Activated CD4-positive, alpha-beta T cell treated with anti-CD3 and anti-CD28 coated beads for 36 hours (primary cell): ENCODE measurements around the gene C2orf68. TPM values are rescaled to one million over a fixed set of nuclear protein-coding genes. Genes with fewer than 3 reads are reported as not detected.
"Not testable (repeated sequence)": the region's sequence is repeated elsewhere in the genome, so short reads cannot be mapped to it uniquely, and the experiment has no call there.

ENCODE experiments used
- ATAC-seq: fragments of 200-7000 bp; cut with Tn5 transposase; one replicate; pipeline ENCODE4 v1.10.0; 2021; ENCODE audit warnings: mild to moderate bottlenecking, moderate library complexity
- CTCF ChIA-PET: fragments of 350-600 bp; sonication (Branson Sonifier 250); formaldehyde crosslinking; loops from one replicate; lab custom pipeline; 2021; ENCODE audit warnings: antibody characterized with exemption; lab: Charles Lee
- POLR2A ChIA-PET: fragments of 350-600 bp; sonication (Branson Sonifier 250); formaldehyde crosslinking; loops from one replicate; lab custom pipeline; 2021; ENCODE audit warnings: antibody characterized with exemption, inconsistent platforms; lab: Charles Lee
- DNase-seq: peaks from one replicate; pipeline ENCODE4 v3.0.0-alpha.2; 2020
- H3K27ac Mint-ChIP-seq: one replicate; pipeline ENCODE4 v1.8.0; 2021; ENCODE audit warnings: mixed read lengths
- H3K27me3 Mint-ChIP-seq: one replicate; pipeline ENCODE4 v1.8.0; 2021; ENCODE audit warnings: mixed read lengths
- H3K36me3 Mint-ChIP-seq: one replicate; pipeline ENCODE4 v1.8.0; 2021; ENCODE audit warnings: low read depth, mixed read lengths
- H3K4me1 Mint-ChIP-seq: one replicate; pipeline ENCODE4 v1.8.0; 2021; ENCODE audit warnings: mixed read lengths
- H3K4me3 Mint-ChIP-seq: one replicate; pipeline ENCODE4 v1.8.0; 2021; ENCODE audit warnings: mild to moderate bottlenecking, moderate library complexity, mixed read lengths
- H3K9me3 Mint-ChIP-seq: one replicate; pipeline ENCODE4 v1.8.0; 2021; ENCODE audit warnings: low read depth, mixed read lengths
- intact Hi-C, 2 experiments: fragments of 100-400 bp; cut with DNase I in 1 of 2; cut with micrococcal nuclease in 1 of 2; formaldehyde crosslinking; loops; one replicate each; pipeline versions ENCODE4 v1.14.2 to v1.15.1; 2022 to 2024; cut with DNase I, micrococcal nuclease
- total RNA-seq, 2 experiments: library from RNA; stranded (reverse); gene quantifications; one replicate each; pipeline ENCODE4 v1.2.3, GENCODE V29; 2021

C2orf68 gene
- total RNA-seq, 2 experiments from 2014 or later, result 33.7 to 47.2 TPM

DNA sequence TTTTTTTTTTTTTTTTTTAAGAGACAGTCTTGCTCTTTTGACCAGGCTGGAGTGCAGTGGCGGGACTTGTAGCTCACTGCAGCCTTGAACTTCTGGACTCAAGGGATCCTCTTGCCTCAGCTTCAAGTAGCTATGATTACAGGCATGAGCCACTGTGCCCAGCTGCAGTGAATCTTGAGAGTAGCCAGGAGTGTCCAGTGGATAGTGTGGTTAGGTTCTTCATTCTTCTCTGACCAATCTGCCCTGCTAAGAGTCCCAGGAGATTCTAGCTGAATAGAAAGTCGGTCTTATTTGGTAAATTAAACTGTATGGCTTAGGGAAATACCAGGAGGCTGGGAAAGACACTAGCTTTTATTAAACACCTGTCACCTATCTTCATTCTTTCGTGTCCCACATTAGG is 19.4 kb upstream of the C2orf68 start:
- CTCF ChIA-PET, result interaction anchor here (1.0 kb wide), 1 partner anchor 12 kb away, joined by 3 read pairs; no protein-coding TSS in a partner anchor
- peaks cover 11% of the 10 kb centered on the region for H3K4me1 Mint-ChIP-seq
- no peaks in the 10 kb centered on the region for H3K27me3 Mint-ChIP-seq
- intact Hi-C loops, result loop anchor here in 1 of 2 experiments (10.0 kb wide), 1 partner anchor 513 kb away; no protein-coding TSS in a partner anchor
- H3K9me3 Mint-ChIP-seq, result no peaks in the 10 kb centered on the region
- DNase-seq, result no peak
- H3K36me3 Mint-ChIP-seq, result peaks cover 55% of the 10 kb centered on the region
- peak overlapping the region; percentile 19 for H3K27ac Mint-ChIP-seq
- no peak overlapping the region for H3K4me3 Mint-ChIP-seq
- POLR2A ChIA-PET, result interaction anchor here (0.8 kb wide), 1 partner anchor 25 kb away, joined by 4 read pairs; no protein-coding TSS in a partner anchor
- no peak for ATAC-seq

DNA sequence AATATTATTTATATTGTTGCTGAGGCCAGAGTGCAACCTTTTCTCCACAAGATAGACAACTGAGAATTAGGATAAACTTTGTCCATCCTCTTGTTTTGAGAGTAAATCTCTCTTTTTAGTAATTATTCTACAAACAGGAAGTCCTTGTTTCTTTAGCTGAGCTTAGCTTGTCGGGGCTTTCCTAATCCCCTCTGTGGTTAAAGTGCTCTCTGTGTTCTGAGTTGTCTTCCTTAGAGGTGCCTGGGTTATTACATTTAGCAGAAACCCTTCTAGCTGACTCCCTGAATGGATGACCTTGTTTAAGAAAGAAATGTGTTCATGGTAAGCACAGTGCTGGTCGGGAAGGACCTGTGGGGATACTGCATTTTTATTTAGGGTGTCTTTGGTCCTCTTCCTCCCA is 16.8 kb upstream of the C2orf68 start:
- POLR2A ChIA-PET, result no interaction called here
- peak overlapping the region; percentile 67 for H3K27ac Mint-ChIP-seq

DNA sequence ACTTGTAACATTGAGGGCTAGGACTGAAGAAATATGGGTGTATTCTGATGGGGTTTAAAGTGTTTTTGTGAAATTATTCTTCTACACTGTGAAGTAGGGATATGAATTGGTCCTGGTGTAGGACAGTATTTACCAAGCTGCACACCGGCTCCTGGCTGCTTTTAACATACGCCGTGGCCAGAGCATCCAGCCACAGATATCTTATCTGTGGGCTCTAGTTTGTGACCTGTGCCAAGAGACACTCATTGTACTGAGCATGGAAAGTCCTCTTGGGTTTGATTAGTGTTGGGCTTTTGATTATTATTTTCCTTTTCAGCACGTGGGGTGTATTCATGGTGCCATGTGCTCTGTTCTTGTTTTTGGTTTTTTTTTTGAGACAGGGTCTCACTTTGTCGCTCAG is 12.1 kb upstream of the C2orf68 start:
- H3K27ac Mint-ChIP-seq, result peak overlapping the region; percentile 9
- no peaks in the 10 kb centered on the region for H3K27me3 Mint-ChIP-seq
- ChIA-PET POLR2A (no interaction called here), CTCF (no interaction called here)
- no peak overlapping the region for H3K4me3 Mint-ChIP-seq
- DNase-seq, result no peak
- peaks cover 8% of the 10 kb centered on the region for H3K4me1 Mint-ChIP-seq
- peaks cover 57% of the 10 kb centered on the region for H3K36me3 Mint-ChIP-seq
- no peaks in the 10 kb centered on the region for H3K9me3 Mint-ChIP-seq
- intact Hi-C loops, result no loop called here
- ATAC-seq, result no peak

More for the DNA sequence above, 16.8 kb upstream of the C2orf68 start:
- intact Hi-C loops, result no loop called here
- DNase-seq (no peak), ATAC-seq (peak; percentile 61)
- CTCF ChIA-PET, result interaction anchor here (4.7 kb wide), 1 partner anchor 9 kb away, joined by 45 read pairs; no protein-coding TSS in a partner anchor
- H3K4me1 Mint-ChIP-seq, result peaks cover 3% of the 10 kb centered on the region
- H3K4me3 Mint-ChIP-seq, result no peak overlapping the region
- no peaks in the 10 kb centered on the region for H3K27me3 Mint-ChIP-seq
- peaks cover 60% of the 10 kb centered on the region for H3K36me3 Mint-ChIP-seq
- H3K9me3 Mint-ChIP-seq, result no peaks in the 10 kb centered on the region

DNA sequence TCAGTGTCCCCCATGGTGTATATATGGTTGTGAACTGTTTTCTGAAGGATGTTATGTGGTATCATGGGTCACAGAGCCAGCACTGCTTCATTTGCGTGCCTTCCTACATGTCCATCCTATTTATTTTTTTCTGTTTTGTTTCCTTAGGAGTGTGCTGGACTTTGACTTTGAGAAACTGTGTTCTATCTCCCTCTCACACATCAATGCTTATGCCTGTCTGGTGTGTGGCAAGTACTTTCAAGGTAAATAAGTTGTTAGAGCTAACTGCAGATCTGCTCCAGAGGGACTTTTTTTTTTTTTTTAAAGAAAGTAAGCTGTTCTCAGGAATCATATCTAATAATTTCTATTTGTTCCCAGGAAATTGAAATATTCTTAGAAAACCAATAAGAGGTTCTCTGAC is 9.5 kb upstream of the C2orf68 start:
- no peak for ATAC-seq

DNA sequence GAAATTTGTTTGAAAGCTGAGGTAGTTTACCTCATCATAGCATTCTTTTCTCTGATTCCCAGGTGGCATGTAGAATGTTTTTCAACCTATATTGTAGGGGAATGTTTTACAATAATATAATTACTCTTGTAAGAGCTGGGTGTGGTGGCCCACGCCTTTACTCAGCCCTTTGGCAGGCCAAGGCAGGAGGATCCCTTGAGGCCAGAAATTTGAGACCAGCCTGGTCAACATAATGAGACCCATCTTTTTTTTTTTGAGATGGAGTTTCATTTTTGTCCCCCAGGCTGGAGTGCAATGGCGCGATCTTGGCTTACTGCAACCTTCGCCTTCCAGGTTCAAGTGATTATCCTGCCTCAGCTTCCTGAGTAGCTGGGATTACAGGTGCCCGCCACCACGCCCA is 7.8 kb upstream of the C2orf68 start:
- H3K27me3 Mint-ChIP-seq, result no peaks in the 10 kb centered on the region
- POLR2A ChIA-PET, result interaction anchor here (0.7 kb wide), 1 partner anchor 305 kb away, joined by 3 read pairs; no protein-coding TSS in a partner anchor

More for the DNA sequence above, 9.5 kb upstream of the C2orf68 start:
- peaks cover 49% of the 10 kb centered on the region for H3K36me3 Mint-ChIP-seq
- no peaks in the 10 kb centered on the region for H3K9me3 Mint-ChIP-seq
- peaks cover 18% of the 10 kb centered on the region for H3K4me1 Mint-ChIP-seq
- no peaks in the 10 kb centered on the region for H3K27me3 Mint-ChIP-seq
- DNase-seq, result no peak
- H3K4me3 Mint-ChIP-seq, result no peak overlapping the region
- intact Hi-C loops, result no loop called here
- H3K27ac Mint-ChIP-seq, result peak overlapping the region; percentile 21
- ChIA-PET CTCF (interaction anchor here (0.8 to 4.7 kb wide), 3 partner anchors 16 to 86 kb away, joined by 3 to 47 read pairs (median 3); no protein-coding TSS in a partner anchor), POLR2A (no interaction called here)

DNA sequence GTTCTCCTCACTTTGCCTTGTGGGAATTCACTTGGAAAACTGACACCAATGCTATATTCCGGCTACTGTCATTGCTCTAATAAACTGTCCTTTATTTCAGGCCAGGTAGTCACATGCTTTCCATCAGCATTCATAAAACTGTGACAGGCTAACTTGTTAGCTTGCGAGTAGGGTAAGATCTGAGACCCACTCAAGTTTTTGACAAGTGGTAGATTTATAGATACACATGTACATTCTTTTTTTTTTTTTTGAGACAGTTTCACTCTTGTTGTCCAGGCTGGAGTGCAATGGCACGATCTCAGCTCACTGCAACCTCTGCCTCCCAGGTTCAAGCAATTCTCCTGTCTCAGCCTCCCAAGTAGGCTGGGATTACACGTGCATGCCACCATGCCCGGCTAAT is 5.9 kb upstream of the C2orf68 start:
- not testable (repeated sequence) for H3K27me3 Mint-ChIP-seq, DNase-seq, ATAC-seq, H3K9me3 Mint-ChIP-seq
- ChIA-PET POLR2A (interaction anchor here (0.6 kb wide), 1 partner anchor 18 kb away, joined by 6 read pairs; no protein-coding TSS in a partner anchor), CTCF (interaction anchor here (0.7 to 2.0 kb wide), 3 partner anchors 9 to 587 kb away, joined by 3 to 12 read pairs (median 3); no protein-coding TSS in a partner anchor)
- peaks cover 25% of the 10 kb centered on the region for H3K36me3 Mint-ChIP-seq
- H3K4me3 Mint-ChIP-seq, result peak overlapping the region; percentile 96
- H3K4me1 Mint-ChIP-seq, result peaks cover 18% of the 10 kb centered on the region
- H3K27ac Mint-ChIP-seq, result peak overlapping the region; percentile 98
- intact Hi-C loops, result loop anchor here (10.0 kb wide), 2 partner anchors 487 to 827 kb away; partner anchors contain the start of genes KDM3A (in 1 of the 2), POLR1A (in 1 of the 2) and PTCD3 (in 1 of the 2)

More for the DNA sequence above, 7.8 kb upstream of the C2orf68 start:
- intact Hi-C loops, result loop anchor here (10.0 kb wide), 2 partner anchors 485 to 825 kb away; partner anchors contain the start of genes KDM3A (in 1 of the 2), POLR1A (in 1 of the 2) and PTCD3 (in 1 of the 2)
- Mint-ChIP-seq H3K4me3 (no peak overlapping the region), H3K36me3 (peaks cover 39% of the 10 kb centered on the region), H3K27ac (no peak overlapping the region), H3K4me1 (peaks cover 18% of the 10 kb centered on the region), H3K9me3 (no peaks in the 10 kb centered on the region)
- ATAC-seq (no peak), DNase-seq (no peak)
- CTCF ChIA-PET, result interaction anchor here (1.1 to 4.7 kb wide), 2 partner anchors 18 to 90 kb away, joined by 3 to 47 read pairs; no protein-coding TSS in a partner anchor

DNA sequence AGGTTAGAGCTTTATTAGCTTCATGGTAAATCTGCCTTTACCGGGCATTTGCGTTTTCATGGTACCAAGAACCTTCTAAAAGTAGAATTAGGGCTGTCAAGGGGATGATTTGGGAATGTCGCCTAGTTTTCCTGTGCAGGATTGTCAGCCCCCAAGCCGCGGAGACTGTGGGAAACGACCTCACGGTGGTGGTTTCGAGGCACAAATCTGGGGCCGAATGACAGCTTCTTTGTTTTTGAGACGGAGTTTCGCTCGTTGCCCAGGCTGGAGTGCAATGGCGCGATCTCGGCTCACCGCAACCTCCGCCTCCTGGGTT is 3.5 kb upstream of the C2orf68 start:
- ChIA-PET CTCF (interaction anchor here (1.2 to 1.3 kb wide), 2 partner anchors 22 kb away, joined by 3 read pairs; no protein-coding TSS in a partner anchor), POLR2A (no interaction called here)
- peaks cover 20% of the 10 kb centered on the region for H3K36me3 Mint-ChIP-seq
- H3K27ac Mint-ChIP-seq, result peak overlapping the region; percentile 98
- no peaks in the 10 kb centered on the region for H3K27me3 Mint-ChIP-seq
- intact Hi-C loops, result loop anchor here (10.0 kb wide), 2 partner anchors 489 to 829 kb away; partner anchors contain the start of genes KDM3A (in 1 of the 2), POLR1A (in 1 of the 2) and PTCD3 (in 1 of the 2)
- peak overlapping the region; percentile 96 for H3K4me3 Mint-ChIP-seq
- no peaks in the 10 kb centered on the region for H3K9me3 Mint-ChIP-seq
- DNase-seq, result no peak
- no peak for ATAC-seq
- H3K4me1 Mint-ChIP-seq, result peaks cover 18% of the 10 kb centered on the region

DNA sequence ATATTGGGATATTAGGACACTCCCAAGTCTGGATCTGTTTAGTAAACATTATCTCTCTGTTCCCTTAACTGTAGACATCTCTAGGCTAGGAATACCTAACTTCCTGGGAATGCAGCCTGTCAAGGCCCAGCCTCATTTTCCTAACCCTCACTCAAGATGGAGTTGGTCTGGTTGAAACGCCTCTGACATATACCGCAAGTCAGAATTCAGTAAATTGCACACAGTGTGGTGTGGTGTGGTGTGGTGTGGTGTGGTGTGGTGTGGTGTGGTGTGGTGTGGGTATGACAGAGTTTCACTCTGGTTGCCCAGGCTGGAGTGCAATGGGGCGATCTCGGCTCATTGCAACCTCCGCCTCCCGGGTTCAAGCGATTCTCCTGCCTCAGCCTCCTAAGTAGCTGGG is 2.9 kb upstream of the C2orf68 start:
- H3K9me3 Mint-ChIP-seq, POLR2A ChIA-PET, H3K4me3 Mint-ChIP-seq, ATAC-seq, H3K27me3 Mint-ChIP-seq, H3K27ac Mint-ChIP-seq, DNase-seq: not testable (repeated sequence)
- H3K36me3 Mint-ChIP-seq, result peaks cover 23% of the 10 kb centered on the region
- peaks cover 22% of the 10 kb centered on the region for H3K4me1 Mint-ChIP-seq
- CTCF ChIA-PET, result interaction anchor here (1.2 to 1.3 kb wide), 2 partner anchors 22 to 23 kb away, joined by 3 read pairs; no protein-coding TSS in a partner anchor
- intact Hi-C loops, result loop anchor here (5.0 to 10.0 kb wide), 3 partner anchors 37 to 830 kb away; partner anchors contain the start of genes KDM3A (in 1 of the 2), POLR1A (in 1 of the 2), PTCD3 (in 1 of the 2) and VAMP8 (in 1 of the 2)

DNA sequence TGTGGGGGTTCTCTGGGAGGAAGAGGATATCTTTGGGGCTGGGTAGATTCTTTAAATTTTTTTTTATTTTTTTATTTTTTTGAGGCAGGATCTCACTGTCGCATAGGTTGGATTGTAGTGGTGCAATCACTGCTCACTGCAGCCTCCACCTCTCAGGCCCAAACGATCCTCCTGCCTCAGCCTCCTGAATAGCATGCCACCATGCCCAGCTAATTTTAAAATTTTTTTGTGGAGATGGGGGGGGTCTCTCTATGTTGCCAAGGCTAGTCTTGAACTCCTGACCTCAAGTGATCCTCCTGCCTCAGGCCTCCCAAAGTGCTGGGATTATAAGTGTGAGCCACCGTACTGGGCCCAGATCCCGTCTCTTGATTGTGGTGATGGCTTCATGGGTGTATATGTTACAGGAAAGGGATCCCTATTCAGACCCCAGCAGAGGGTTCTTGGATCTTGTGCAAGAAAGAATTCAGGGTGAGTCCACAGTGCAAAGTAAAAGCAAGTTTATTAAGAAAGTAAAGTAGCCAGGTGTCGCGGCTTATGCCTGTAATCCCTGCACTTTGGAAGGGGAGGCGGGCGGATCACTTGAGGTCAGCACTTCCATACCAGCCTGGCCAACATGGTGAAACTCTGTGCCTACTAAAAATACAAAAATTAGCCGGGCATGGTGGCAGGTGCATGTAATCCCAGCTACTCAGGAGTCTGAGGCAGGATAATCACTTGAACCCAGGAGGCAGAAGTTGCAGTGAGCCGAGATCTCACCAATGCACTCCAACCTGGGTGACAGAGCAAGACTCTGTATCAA is 2.0 kb upstream of the C2orf68 start:
- CTCF ChIA-PET, result interaction anchor here (1.2 kb wide), 1 partner anchor 36 kb away, joined by 5 read pairs; the partner anchor contains the start of gene VAMP8
- H3K27me3 Mint-ChIP-seq, result no peaks in the 10 kb centered on the region
- no peak for DNase-seq
- no peaks in the 10 kb centered on the region for H3K9me3 Mint-ChIP-seq
- no peak for ATAC-seq
- H3K4me3 Mint-ChIP-seq, result no peak overlapping the region
- intact Hi-C loops, result loop anchor here (2.0 to 10.0 kb wide), 6 partner anchors 37 to 949 kb away; partner anchors contain the start of genes CHMP3 (in 1 of the 2), KDM3A (in 1 of the 2), MRPL35 (in 1 of the 2) and POLR1A (in 1 of the 2)
- H3K4me1 Mint-ChIP-seq, result peaks cover 24% of the 10 kb centered on the region
- POLR2A ChIA-PET, result no interaction called here
- peaks cover 22% of the 10 kb centered on the region for H3K36me3 Mint-ChIP-seq
- H3K27ac Mint-ChIP-seq, result peak overlapping the region; percentile 78

DNA sequence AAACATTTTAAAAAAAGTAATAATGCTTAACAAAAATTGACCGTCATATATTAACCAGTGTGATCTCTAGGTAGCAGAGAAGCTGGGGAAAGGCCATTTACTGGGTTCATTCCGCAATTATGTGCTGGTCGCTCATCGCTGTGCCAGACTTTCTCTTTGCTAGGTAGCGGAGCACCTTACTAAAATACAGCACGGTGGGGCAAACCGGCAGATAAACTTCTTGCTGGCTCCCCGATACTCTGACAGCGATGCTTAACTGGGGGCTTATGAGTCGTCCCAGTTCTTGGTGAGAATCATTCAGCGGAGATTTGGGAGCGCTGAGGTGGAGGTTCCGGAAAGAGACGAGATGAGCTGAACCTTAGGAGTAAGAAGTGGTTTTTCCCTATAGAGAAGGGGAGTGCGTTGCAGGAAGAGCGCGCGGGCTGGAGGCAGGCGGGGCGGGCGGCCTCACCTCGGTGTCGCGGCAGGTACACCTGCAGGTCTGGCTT is 605 bp downstream of the C2orf68 start:
- Mint-ChIP-seq H3K27ac (peak overlapping the region; percentile 96), H3K27me3 (no peaks in the 10 kb centered on the region), H3K4me1 (peaks cover 14% of the 10 kb centered on the region), H3K4me3 (peak overlapping the region; percentile 97), H3K36me3 (peaks cover 18% of the 10 kb centered on the region), H3K9me3 (no peaks in the 10 kb centered on the region)
- ChIA-PET CTCF (interaction anchor here (0.6 to 2.9 kb wide), 3 partner anchors 16 to 57 kb away, joined by 3 to 13 read pairs (median 6); partner anchors contain the start of gene RNF181), POLR2A (interaction anchor here (0.6 to 1.2 kb wide), 6 partner anchors 16 to 74 kb away, joined by 3 to 15 read pairs (median 4); partner anchors contain the start of genes MAT2A and RNF181)
- intact Hi-C loops, result loop anchor here (1.0 to 10.0 kb wide), 5 partner anchors 9 to 834 kb away; partner anchors contain the start of genes VAMP8 (in 2 of the 2), KDM3A (in 1 of the 2), POLR1A (in 1 of the 2) and PTCD3 (in 1 of the 2)
- ATAC-seq, result peak; percentile 9
- no peak for DNase-seq
